Vagina (tissue), 2 donors: Measurements from ENCODE around the gene TEF. TPM values are rescaled to one million over a fixed set of nuclear protein-coding genes. Genes with fewer than 3 reads are reported as not detected.

ENCODE experiments used
- DNase-seq, 2 donors: peaks; one replicate each; pipeline ENCODE4 v3.0.0-alpha.2; 2017; ENCODE audit errors: extremely low spot score in 2 of 2
- H3K27ac ChIP-seq: fragments of 200-600 bp; sonication (generic); one replicate; pipeline ENCODE4 v1.5.1; 2019
- H3K27me3 ChIP-seq: fragments of 200-600 bp; sonication (generic); one replicate; pipeline ENCODE4 v1.5.1; 2019
- H3K36me3 ChIP-seq, 2 donors: fragments of 200-600 bp; sonication (generic); one replicate each; pipeline ENCODE4 v1.5.1; 2017 to 2019
- H3K4me1 ChIP-seq: fragments of 200-600 bp; sonication (generic); one replicate; pipeline ENCODE4 v1.5.1; 2019
- H3K4me3 ChIP-seq, 2 donors: fragments of 200-600 bp; sonication (generic); 1 replicate in 1 of 2; 2 replicates in 1 of 2; pipeline ENCODE4 v1.5.1; 2016 to 2019
- H3K9me3 ChIP-seq: fragments of 200-600 bp; sonication (generic); one replicate; pipeline ENCODE4 v1.5.1; 2019
- CTCF ChIP-seq, 3 experiments: fragments of 450-650 bp in 2 of 3; fragments of 200-600 bp in 1 of 3; sonication (generic) in 1 of 3; IDR thresholded peaks; one replicate each; pipeline ENCODE4 v1.5.1; 2017 to 2019; ENCODE audit warnings: antibody characterized with exemption in 3 of 3, mild to moderate bottlenecking in 2 of 3, moderate library complexity in 2 of 3
- POLR2A ChIP-seq, 2 donors: fragments of 450-650 bp; IDR thresholded peaks; one replicate each; pipeline ENCODE4 v1.6.1; 2017; ENCODE audit warnings: antibody characterized with exemption in 2 of 2, mild to moderate bottlenecking in 2 of 2, moderate library complexity in 2 of 2
- POLR2AphosphoS5 ChIP-seq, 2 donors: sonication (generic); formaldehyde crosslinking; IDR thresholded peaks; one replicate each; pipeline ENCODE4 v1.9.0; 2017; ENCODE audit warnings: antibody characterized with exemption in 2 of 2, mild to moderate bottlenecking in 2 of 2, low read depth in 1 of 2; ENCODE audit not compliant: insufficient read depth in 1 of 2
- intact Hi-C: fragments of 100-400 bp; cut with DNase I; formaldehyde crosslinking; loops from one replicate; pipeline ENCODE4 v1.15.1; 2023
- total RNA-seq: library from RNA; depleted of rRNA; stranded (reverse); fragments of >200 nt; gene quantifications from one replicate; pipeline ENCODE4 v1.2.3, GENCODE V29; 2016

TEF gene
- total RNA-seq, 1 donor from 2014 or later, result 12.0 TPM

GRCh38 chr22:41364233-41364632, 17.5 kb upstream of the TEF start:
- H3K4me3 ChIP-seq, result no peak overlapping the region
- no peaks in the 10 kb centered on the region for H3K36me3 ChIP-seq
- no peak for TF ChIP-seq CTCF (IDR thresholded peaks at IDR 0.05)
- TF ChIP-seq POLR2AphosphoS5 (IDR thresholded peaks at IDR 0.05; ENCODE audit: insufficient read depth in 1 of 2, low read depth in 1 of 2), result no peak
- TF ChIP-seq POLR2A (IDR thresholded peaks at IDR 0.05), result no peak
- no peak for DNase-seq
- H3K27ac ChIP-seq, result no peak overlapping the region
- H3K9me3 ChIP-seq, result no peaks in the 10 kb centered on the region
- peaks cover 28% of the 10 kb centered on the region for H3K4me1 ChIP-seq
- no peaks in the 10 kb centered on the region for H3K27me3 ChIP-seq
- intact Hi-C loops, result no loop called here

DNA sequence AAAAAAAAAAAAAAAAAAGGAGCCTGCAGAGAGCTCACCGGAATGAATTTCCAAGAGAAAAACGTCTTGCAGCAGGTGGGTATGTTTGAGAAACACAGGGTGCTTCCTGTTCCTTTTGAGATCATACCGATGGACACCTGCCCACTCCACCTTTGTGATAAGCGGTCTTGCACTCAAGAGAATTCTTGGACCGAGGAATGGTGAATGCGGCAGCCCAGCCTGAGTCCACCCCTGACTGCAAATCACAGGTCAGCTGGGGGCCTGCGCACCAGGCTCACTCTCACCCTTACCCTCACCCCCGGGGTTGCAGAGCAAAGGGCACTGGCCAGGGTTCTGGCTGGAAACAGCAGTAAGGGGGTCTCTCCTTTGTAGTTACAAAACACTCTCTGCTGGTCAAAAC, 16.8 kb upstream of the TEF start:
- Histone ChIP-seq H3K36me3 (no peaks in the 10 kb centered on the region), H3K27me3 (no peaks in the 10 kb centered on the region), H3K4me3 (no peak overlapping the region), H3K9me3 (no peaks in the 10 kb centered on the region), H3K27ac (no peak overlapping the region), H3K4me1 (peaks cover 35% of the 10 kb centered on the region)
- no peak for DNase-seq
- no peak for TF ChIP-seq CTCF (IDR thresholded peaks at IDR 0.05)
- no peak for TF ChIP-seq POLR2AphosphoS5 (IDR thresholded peaks at IDR 0.05; ENCODE audit: insufficient read depth in 1 of 2, low read depth in 1 of 2)
- intact Hi-C loops, result no loop called here

DNA sequence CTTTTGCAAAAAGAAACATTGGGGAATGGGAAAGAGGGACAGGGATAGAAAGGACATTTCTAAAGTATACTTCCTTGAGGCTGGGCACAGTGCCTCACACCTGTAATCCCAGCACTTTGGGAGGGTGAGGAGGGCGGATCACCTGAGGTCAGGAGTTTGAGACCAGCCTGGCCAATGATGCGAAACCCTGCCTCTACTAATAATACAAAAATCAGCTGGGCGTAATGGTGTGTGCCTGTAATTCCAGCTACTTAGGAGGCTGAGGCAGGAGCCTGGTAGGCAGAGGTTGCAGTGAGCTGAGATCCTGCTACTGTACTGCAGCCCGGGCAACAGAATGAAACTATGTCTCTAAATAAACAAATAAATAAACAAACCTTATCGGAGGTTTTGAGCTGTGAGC, 16.3 kb upstream of the TEF start:
- no peak for TF ChIP-seq POLR2A (IDR thresholded peaks at IDR 0.05)
- TF ChIP-seq CTCF (IDR thresholded peaks at IDR 0.05), result no peak
- no peak for TF ChIP-seq POLR2AphosphoS5 (IDR thresholded peaks at IDR 0.05; ENCODE audit: insufficient read depth in 1 of 2, low read depth in 1 of 2)
- Histone ChIP-seq H3K27me3 (no peaks in the 10 kb centered on the region), H3K4me1 (peaks cover 38% of the 10 kb centered on the region), H3K4me3 (no peak overlapping the region), H3K36me3 (no peaks in the 10 kb centered on the region), H3K9me3 (no peaks in the 10 kb centered on the region), H3K27ac (no peak overlapping the region)
- no peak for DNase-seq
- intact Hi-C loops, result no loop called here

- Histone ChIP-seq H3K27me3 (no peaks in the 10 kb centered on the region), H3K9me3 (no peaks in the 10 kb centered on the region), H3K36me3 (no peaks in the 10 kb centered on the region), H3K27ac (peak overlapping the region; percentile 77), H3K4me1 (peaks cover 38% of the 10 kb centered on the region), H3K4me3 (peak overlapping the region; percentile 47 to 48)
- TF ChIP-seq POLR2A (IDR thresholded peaks at IDR 0.05) (no peak), POLR2AphosphoS5 (IDR thresholded peaks at IDR 0.05; ENCODE audit: insufficient read depth in 1 of 2, low read depth in 1 of 2) (no peak), CTCF (IDR thresholded peaks at IDR 0.05) (no peak)
- DNase-seq, result no peak
- intact Hi-C loops, result no loop called here
Measured at GRCh38 chr22:41366323-41367029, 15.3 kb upstream of the TEF start.

DNA sequence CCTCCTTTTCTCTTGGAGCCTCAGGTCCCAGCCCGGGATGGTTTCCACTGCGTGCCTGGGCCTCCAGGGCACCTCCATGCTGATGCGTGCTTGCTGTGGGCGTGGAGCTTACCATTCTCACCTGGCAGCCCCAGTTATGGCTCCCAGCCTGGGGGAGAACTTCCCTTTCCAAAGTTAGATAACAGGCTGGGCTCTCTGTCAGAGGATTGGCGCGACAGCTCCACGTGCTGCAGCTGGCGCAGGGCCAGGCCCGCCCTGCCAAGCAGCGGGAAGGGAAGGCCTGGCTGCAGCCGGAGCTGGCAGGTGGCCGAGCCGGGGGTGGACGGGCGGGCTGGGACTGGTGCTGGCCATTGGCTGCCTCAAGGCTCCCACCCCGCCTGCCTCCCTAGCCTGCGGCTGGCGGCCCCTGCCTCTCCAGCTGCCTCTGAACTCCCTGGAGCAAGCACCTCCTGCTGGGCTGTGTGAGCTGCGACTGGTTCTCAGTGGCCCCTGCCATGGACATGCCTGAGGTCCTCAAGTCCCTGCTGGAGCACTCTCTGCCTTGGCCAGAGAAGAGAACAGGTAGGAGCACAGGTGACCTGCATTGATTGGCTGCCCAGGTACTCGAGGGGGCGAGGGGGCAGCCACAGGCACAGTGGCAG, 14.6 kb upstream of the TEF start:
- TF ChIP-seq POLR2AphosphoS5 (IDR thresholded peaks at IDR 0.05; ENCODE audit: insufficient read depth in 1 of 2, low read depth in 1 of 2) (peak; percentile 86 to 89), CTCF (IDR thresholded peaks at IDR 0.05) (no peak), POLR2A (IDR thresholded peaks at IDR 0.05) (no peak)
- Histone ChIP-seq H3K4me3 (peak overlapping the region; percentile 47 to 48), H3K4me1 (peaks cover 38% of the 10 kb centered on the region), H3K27me3 (no peaks in the 10 kb centered on the region), H3K36me3 (no peaks in the 10 kb centered on the region), H3K9me3 (no peaks in the 10 kb centered on the region), H3K27ac (peak overlapping the region; percentile 77)
- intact Hi-C loops, result no loop called here
- DNase-seq, result peak; percentile 96
